ENCODE measurements around the gene TENM3.

The TENM3 gene

DNA sequence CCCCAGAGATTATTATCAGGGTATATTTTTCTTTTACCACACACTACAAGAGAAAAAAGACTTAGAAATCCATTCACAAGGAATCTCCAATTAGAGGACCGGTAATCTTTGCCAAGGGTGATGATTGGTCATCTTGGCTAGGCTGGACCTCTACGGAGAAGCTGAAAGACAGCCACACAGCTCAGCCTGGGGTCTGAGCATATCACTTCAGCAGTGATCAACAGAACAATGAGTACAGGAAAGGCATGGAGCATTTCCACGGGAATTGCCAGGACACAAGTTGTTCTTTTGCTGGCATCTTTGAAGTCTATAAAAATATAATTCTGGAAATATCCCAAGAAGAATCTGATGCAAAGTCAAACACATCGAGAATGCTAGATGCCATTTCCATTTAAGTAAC lies 191.5 kb downstream of the TENM3 start:
- TF ChIP-seq, protein P1, sequence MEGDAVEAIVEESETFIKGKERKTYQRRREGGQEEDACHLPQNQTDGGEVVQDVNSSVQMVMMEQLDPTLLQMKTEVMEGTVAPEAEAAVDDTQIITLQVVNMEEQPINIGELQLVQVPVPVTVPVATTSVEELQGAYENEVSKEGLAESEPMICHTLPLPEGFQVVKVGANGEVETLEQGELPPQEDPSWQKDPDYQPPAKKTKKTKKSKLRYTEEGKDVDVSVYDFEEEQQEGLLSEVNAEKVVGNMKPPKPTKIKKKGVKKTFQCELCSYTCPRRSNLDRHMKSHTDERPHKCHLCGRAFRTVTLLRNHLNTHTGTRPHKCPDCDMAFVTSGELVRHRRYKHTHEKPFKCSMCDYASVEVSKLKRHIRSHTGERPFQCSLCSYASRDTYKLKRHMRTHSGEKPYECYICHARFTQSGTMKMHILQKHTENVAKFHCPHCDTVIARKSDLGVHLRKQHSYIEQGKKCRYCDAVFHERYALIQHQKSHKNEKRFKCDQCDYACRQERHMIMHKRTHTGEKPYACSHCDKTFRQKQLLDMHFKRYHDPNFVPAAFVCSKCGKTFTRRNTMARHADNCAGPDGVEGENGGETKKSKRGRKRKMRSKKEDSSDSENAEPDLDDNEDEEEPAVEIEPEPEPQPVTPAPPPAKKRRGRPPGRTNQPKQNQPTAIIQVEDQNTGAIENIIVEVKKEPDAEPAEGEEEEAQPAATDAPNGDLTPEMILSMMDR (IDR thresholded peaks at IDR 0.05; ENCODE audit: low read depth, low read length) = no peak
- H3K4me3 ChIP-seq (ENCODE audit: low read depth, low read length) = no peak overlapping the region

DNA sequence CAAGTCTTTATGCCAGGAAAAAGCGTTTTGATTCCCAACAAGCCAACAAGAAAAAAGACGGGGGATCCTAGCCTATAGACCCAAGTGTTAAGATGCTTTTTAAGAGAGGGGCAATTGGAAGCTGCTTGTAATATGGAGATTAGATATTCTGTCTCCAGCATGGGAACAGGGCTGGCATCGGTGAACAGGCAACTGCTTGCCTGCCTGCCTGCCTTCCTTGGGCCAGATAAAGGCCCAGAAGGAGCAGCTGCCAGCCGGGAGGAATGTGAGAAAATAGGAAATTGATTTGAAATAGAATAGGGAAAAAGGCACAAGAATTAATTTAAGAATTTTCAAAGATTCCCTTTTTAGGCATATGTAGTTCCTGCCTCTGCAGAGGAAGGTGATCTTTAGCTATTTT lies 192.2 kb downstream of the TENM3 start:
- TF ChIP-seq, protein P1 (IDR thresholded peaks at IDR 0.05; ENCODE audit: low read depth, low read length) = no peak

DNA sequence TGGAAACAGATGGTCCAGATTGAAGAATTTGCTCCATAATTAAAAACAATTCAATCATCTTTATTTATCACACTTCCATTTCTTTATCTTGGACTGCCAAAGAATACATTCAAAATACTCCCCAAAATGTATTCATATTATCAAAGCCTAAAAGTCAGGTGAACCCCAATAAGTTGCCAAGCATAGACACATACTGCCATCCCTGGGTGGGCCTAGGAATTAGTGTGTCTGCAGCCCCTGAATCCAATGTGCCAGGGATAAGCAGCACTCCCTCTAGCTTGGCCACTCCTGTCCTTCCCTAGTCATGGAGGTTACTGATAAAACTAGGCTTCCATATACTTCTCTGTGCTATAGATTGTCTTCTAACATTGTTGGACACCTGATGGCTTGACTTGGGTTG lies 199.9 kb downstream of the TENM3 start:
- TF ChIP-seq, protein P1 (IDR thresholded peaks at IDR 0.05; ENCODE audit: low read depth, low read length) = no peak
- H3K4me3 ChIP-seq (ENCODE audit: low read depth, low read length) = no peak overlapping the region

More for the DNA sequence above, 192.2 kb downstream of the TENM3 start:
- H3K4me3 ChIP-seq (ENCODE audit: low read depth, low read length) = no peak overlapping the region

DNA sequence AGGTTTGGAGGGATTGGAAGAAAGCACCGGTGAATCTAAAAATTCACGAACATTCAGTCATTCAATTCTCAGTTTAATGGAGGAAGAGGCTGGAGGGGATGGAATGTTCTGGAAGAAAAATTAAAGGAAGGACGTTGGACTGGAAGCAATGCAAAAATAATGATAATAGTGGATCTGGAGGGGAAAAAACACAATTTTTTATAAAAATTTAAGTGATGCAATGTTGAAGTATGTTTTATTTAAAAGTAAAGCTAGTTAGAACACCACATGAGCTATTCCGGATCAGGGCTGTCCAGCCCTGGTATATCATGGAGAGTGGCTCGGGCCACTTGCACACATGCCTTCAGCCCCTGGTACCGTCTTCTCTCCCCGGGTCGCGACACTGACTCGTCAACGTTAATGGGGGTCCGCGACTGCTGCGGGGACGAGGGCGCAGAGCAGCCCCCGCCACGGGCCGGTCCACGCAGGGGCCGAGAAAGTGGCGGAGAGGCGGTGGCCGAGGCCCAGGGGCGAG lies 204.6 kb downstream of the TENM3 start:
- peak overlapping the region; percentile 76 for H3K4me3 ChIP-seq (ENCODE audit: low read depth, low read length)
- TF ChIP-seq, protein P1 (IDR thresholded peaks at IDR 0.05; ENCODE audit: low read depth, low read length) = no peak

DNA sequence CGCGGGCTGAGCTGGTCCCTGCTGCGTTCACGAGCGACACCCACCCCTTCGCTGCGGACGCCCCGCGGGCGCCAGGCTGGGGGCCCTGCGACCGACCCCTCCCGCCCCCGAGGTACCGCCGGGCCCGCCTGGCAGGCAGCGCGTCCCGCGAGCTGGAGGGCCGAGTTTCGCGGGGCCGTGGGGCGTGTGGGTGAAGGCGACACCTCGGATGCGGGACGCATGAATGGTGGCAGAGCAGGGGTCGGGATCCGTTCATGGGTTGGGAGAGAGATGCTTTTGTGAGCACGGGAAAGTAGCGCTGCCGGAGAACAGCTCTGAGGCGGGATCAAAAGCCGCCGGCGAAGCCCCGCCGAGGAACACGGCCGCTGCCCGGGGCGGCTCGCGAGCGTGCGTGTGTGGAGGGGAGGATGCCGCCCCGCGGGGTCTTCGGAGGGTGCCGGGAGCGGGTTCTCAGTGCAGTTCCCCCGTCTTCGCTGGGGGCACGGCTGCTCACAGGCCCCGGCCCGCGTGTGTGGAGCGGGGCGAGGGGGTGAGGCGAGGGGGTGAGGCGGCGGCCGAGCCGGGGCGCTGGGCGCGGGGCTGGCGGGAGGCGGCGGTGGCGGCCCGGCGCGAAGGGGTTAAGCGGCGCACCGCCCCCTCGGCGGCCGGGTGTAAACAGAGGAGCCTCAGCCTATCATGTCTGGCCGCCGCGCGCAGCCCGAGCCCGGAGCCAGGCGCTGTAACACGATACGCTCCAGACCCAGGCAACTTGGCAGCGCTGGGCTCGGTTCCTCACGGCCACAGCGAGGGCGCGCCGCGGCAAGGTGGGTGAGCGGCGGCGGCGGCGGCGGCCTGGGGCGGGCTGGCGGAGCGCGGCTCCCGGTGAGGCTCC lies 205.3 kb downstream of the TENM3 start:
- peak overlapping the region; percentile 76 for H3K4me3 ChIP-seq (ENCODE audit: low read depth, low read length)
- TF ChIP-seq, protein P1 (IDR thresholded peaks at IDR 0.05; ENCODE audit: low read depth, low read length) = no peak

DNA sequence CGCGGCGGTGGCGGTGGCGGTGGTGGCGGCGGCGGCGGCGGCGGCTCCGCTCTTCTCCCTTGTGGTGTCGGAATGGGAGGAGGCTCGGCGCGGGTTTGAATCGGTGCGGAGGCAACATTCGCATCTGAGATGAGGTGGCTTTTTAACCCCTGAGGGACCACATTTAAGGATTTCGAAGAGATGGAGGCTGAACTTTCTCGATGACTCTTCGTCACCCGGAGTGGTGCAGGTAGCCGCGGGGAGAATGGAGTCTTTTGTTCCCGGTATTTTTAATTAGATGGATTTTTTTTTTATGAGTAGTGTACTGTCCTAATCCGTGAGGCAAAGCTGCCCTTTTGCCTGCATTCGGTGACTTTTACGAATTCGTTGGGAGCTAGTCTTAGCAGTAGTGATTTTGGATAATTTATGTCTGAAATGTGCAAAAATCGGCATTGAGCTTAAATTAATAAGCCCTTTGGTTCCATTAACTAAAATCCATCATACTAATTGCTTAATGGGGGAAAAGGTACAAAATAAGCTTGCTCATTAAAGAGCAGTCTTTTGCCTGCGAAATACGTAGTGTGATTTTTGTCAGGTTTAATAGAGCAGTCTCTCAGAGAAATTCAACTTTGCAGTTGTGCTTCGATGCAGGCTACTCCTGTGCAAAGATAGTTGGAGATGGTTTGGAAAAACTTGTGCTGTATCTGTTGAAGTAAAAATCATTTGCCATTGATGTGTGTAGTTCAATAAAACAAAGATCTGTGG lies 206.2 kb downstream of the TENM3 start:
- TF ChIP-seq, protein P1 (IDR thresholded peaks at IDR 0.05; ENCODE audit: low read depth, low read length) = no peak
- peak overlapping the region; percentile 76 for H3K4me3 ChIP-seq (ENCODE audit: low read depth, low read length)
